Left cardiac atrium (tissue), 4 donors: ENCODE data around the gene RAB31. TPM values are rescaled to one million over a fixed set of nuclear protein-coding genes. Genes with fewer than 3 reads are reported as not detected.
A peak's percentile ranks its signal among the peaks of the same experiment; 100 is the strongest.
"Not testable (repeated sequence)": the region's sequence is repeated elsewhere in the genome, so short reads cannot be mapped to it uniquely, and the experiment has no call there.

ENCODE experiments used
- ATAC-seq, 2 donors: fragments of 200-7000 bp; cut with Tn5 transposase; one replicate each; pipeline ENCODE4 v1.9.1; 2020; ENCODE audit warnings: mild to moderate bottlenecking in 2 of 2, moderate library complexity in 2 of 2
- DNase-seq: peaks from one replicate; pipeline ENCODE4 v3.0.0-alpha.2; 2020
- intact Hi-C, 2 donors: fragments of 100-400 bp; cut with DNase I; formaldehyde crosslinking; loops; one replicate each; pipeline versions ENCODE4 v1.14.1 to v1.15.1; 2022 to 2023
- total RNA-seq, 2 donors: library from RNA; stranded (reverse); fragmentation: NEBNext Ultra II Directional; extraction: Animal tissue kit (Norgen Biotek cat#: 25700); gene quantifications; one replicate each; pipeline ENCODE4 v1.2.1, GENCODE V29; 2021
- donor health status: DM: no; HTN: yes; CAD: no.
- donor health status: DM: no; HTN: yes; CAD: no; lungs with severe emphysema.
- donor health status: DM: yes; HTN: yes; CAD: no.
- donor health status: Dilated cardiomyopathy.

Gene RAB31
- total RNA-seq, 2 donors from 2014 or later, result 21.2 to 31.1 TPM

- ATAC-seq (no peak), DNase-seq (no peak)
- intact Hi-C loops, result loop anchor here in 1 of 2 donors (5.0 kb wide), 1 partner anchor 34 kb away; the partner anchor contains the start of gene VAPA
Measured at GRCh38 chr18:9878095-9878494, 170.0 kb downstream of the RAB31 start.

GRCh38 chr18:9878783-9879242, 170.7 kb downstream of the RAB31 start:
- intact Hi-C loops, result loop anchor here in 1 of 2 donors (5.0 kb wide), 1 partner anchor 33 kb away; the partner anchor contains the start of gene VAPA
- ATAC-seq (no peak), DNase-seq (no peak)

GRCh38 chr18:9884090-9884489, 176.0 kb downstream of the RAB31 start:
- intact Hi-C loops, result no loop called here
- ATAC-seq, result no peak
- no peak for DNase-seq

GRCh38 chr18:9884532-9885140, 176.5 kb downstream of the RAB31 start:
- no peak for ATAC-seq
- intact Hi-C loops, result no loop called here
- DNase-seq, result no peak

DNA sequence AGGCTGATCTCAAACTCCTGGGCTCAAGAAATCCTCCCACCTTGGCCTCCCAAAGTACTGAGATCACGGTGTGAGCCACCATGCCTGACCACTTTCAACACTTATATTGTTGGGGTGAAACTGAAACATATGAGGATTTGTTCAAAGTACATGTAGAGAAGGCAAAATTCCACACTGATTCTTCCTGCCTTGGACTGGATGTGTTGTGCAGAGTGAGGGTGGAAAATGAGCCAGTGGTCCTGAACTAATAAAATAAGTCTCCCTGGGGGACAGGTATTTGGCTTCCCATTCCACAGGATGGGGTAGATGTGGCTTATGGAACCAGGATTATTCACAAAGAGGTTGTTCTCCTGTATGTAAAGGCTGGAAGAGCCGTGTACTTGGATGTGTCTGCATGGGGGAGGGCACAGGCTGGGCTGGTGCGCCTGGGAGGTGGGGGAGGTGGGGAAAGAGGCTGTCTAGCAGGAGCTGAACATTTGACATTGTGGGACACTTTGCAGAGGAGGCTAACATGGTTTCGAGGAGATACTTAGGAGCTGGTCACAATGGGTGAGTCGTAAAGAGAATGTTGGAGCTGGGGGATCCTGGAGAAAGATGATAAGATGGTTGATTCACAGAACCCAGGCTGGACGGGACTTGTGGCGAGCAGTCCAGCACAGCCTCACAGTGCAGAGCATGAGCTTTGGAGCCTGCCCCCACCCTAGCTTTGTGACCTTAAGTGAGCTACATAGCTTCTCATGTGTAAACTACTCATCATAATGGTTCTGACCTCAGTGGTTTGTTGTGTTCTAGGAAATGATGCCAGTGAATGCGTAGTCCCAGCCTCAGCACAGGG, 177.3 kb downstream of the RAB31 start, which contains the start of gene TXNDC2:
Gene TXNDC2 (plus strand): TSS at position 804 of the 835 bp plus-strand sequence. CDS start 708 bp downstream, outside the sequence.
- ATAC-seq (no peak), DNase-seq (no peak)
- intact Hi-C loops, result no loop called here

GRCh38 chr18:9886005-9886348, 177.9 kb downstream of the RAB31 start:
- DNase-seq (no peak), ATAC-seq (no peak)
- intact Hi-C loops, result no loop called here

DNA sequence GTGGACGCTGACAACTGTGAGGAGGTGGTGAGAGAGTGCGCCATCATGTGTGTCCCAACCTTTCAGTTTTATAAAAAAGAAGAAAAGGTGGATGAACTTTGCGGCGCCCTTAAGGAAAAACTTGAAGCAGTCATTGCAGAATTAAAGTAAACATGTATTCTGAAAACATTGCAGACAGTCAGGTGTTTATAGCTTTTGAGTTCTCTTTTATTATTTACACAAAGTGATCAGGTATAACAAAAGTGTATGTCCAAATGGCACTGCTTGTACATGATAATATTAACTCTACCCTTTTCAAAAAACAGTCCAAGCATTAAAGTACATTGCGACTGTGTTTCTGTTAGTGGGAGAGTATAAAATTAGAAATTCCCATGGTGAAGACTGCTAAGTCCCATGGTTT, 179.9 kb downstream of the RAB31 start:
- ATAC-seq, result no peak

DNA sequence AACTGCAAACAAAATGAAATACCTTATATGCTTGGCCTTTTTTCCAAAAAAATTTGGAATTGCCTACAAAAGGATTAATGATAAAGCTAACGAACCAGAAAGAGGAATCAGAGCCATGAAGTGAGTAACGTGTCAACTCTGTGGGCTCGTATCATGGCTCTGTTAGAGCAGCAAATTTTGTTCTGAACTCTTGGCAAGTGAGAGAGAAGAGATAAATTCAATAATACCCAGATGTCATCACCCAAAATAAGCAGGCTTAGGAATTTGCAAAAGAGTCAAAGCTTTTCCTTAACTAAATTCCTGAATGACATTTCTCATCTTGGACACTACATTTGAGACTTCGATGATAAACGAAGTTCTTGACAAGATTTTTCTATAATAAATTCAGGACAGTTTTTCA, 182.1 kb downstream of the RAB31 start:
- no peak for DNase-seq
- ATAC-seq, result peak in 1 of 2 donors; percentile 68
- intact Hi-C loops, result no loop called here

More for the DNA sequence above, 179.9 kb downstream of the RAB31 start:
- no peak for DNase-seq
- intact Hi-C loops, result no loop called here

DNA sequence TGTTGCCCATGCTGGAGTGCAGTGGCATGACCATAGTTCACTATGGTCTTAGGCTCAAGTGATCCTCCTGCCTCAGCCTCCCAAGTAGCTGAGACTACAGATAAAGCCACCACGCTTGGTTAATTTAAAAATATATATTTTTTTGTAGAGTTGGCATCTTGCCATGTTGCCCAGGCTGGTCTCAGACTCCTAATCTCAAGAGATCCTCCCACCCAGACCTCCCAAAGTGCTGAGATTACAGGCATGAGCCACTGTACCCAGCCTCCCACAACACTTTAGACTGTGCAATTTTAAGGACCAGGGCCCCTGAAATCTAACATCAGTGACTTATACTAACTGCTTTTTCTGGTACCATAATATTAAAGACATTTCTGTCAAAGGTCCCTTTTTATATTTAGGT, 182.9 kb downstream of the RAB31 start:
- no peak for DNase-seq
- intact Hi-C loops, result no loop called here
- no peak for ATAC-seq

DNA sequence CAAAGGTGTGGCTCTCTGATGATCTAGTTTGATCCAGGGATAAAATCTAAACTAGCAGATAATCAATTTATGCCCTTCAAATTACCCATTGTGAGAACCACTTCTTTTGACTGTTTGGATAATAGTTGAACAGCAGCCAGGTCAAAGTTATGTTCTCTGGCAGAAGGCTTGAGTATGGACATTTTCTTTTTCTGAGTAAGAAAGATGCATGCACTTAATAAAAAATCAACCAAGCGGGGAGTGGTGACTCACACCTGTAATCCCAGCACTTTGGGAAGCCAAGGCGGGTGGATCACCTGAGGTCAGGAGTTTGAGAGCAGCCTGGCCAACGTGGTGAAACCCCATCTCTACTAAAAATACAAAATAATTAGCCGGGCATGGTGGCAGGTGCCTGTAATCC, 183.4 kb downstream of the RAB31 start:
- ATAC-seq, DNase-seq, intact Hi-C loops: not testable (repeated sequence)

DNA sequence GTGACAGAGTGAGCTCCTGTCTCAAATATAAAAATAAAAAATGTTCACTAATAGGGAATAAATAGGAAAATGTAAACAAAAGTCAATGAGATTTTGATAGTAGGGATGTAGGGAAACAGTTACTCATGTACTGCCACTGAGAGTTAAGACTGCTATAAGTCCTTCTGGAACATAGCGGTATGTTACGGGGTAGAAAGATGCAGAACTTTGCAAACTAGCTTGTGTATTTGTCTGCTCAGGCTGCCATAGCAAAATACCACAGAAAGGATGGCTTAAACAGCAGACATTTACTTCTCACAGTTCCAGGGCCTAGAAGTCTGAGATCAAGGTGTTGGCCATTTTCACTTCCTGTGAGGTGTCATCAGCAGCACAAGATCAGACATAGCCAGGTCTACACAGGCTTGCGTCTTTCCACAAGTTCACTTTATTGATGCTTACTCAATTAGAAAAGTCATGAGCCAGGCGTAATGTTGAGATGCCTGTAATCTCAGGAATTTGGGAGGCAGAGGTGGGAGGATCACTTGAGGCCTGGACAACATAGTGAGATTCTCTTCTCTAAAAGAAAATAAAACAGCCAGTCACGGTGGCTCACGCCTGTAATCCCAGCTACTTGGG, 186.5 kb downstream of the RAB31 start:
- ATAC-seq, result no peak
- DNase-seq, result no peak
- intact Hi-C loops, result no loop called here

DNA sequence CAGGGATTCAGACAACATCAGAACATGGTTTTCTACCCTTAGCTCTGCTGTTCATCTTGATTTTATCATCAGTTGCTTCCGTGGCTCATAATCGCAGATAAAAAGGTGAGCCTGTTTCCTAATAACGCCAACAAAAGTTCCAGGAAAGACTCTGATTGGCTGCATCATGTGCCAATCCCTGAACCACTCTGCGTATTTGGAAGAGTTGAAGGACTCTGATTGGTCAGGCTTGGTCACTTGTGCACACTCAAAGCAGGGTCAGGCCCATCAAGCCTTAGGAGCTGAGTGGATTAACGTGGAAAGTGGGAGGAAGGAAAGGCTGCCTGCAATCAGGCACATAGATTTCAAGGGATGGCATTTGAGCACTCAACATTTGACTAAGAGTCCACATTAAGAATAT, 189.0 kb downstream of the RAB31 start:
- ATAC-seq, result no peak
- intact Hi-C loops, result no loop called here
- no peak for DNase-seq

DNA sequence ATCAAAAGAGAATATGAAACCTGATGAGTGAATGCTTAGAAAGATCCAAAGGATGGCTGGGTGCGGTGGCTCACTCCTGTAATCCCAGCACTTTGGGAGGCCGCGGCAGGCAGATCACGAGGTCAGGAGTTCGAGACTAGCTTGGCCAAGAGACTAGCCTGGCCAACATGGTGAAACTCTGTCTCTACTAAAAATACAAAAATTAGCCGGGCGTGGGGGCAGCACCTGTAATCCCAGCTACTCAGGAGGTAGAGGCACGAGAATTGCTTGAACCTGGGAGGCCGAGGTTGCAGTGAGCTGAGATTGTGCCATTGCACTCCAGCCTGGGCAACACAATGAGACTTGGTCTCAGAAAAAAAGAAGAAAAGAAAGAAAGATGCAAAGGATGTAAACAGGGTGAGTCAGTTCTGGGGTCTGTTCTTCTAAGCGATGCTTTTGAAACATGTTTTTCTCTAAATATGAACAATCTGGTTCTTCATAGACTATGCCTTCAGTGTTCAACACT, 189.7 kb downstream of the RAB31 start:
- intact Hi-C loops, ATAC-seq, DNase-seq: not testable (repeated sequence)

DNA sequence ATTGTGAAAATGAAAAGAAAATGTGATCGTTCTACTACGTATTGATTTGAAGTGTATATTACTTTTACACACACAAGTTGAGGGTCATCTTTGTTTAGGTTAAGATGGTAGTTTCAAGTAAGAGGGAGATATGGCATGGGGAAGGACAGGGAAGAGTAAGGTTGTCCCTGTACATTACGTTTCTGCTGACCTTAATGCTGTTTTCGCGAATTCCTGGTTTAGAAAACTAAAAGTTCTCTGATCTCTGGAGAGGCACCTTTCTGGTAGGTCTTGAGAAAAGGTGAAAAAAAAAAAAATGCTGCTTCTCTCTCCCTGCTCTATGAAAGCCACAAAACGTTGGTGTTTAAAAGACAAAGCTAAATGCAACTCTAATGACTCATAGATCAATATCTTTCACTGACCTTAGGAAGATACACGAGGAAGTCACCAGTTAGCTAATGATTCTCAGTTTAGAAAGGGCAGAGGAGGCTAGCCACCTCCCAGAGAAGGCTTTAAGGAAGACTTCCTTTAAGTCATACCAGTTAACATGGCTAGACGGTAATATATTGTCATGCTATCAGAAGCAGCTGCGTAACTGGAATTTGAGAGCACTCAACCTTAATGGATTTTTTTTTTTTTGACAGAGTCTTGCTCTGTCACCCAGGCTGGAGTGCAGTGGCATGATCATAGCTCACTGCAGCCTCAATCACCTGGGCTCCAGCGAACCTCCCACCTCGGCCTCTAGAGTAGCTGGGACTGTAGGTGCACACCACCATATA, 190.9 kb downstream of the RAB31 start:
- ATAC-seq, result no peak
- no peak for DNase-seq
- intact Hi-C loops, result no loop called here

DNA sequence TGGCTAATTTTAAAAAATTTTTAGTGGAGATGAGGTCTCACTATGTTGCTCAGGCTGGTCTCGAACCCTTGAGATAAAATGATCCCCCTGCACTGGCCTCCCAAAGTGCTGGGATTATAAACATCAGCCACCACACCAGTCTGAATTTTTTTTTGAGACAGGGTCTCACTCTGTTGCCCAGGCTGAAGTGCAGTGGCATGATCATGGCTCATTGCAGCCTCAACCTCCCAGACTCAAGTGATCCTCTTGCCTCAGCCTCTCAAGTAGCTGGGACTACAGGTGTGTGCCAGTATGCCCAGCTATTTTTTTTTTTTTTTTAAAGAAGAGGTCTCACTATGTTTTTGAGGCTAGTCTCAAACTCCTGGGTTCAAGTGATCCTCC, 191.4 kb downstream of the RAB31 start:
- DNase-seq, intact Hi-C loops, ATAC-seq: not testable (repeated sequence)

DNA sequence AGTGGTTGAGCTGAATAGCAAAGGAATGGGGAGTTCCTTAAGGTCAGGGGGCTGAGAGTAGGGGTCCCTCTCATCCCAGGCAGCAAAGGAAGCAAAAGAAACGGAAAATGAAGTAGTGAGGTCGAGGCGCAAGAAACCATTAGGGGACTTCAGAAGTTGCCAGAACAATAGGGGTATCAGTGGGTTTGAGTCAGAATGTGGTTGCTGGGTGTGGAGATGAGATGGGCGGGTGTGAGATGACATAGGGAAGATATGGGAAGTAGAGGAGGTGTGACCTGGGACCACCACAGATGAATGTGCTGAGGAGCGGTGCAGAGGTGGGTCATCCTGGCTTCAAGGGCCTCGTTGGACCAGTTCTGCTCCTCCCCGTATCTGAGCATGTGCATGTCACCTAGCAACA, 192.6 kb downstream of the RAB31 start:
- intact Hi-C loops, result no loop called here
- ATAC-seq, result no peak
- DNase-seq, result no peak

- intact Hi-C loops, result no loop called here
- DNase-seq, result peak; percentile 40
- ATAC-seq, result peak; percentile 34 to 59
Measured at GRCh38 chr18:9901377-9901776, 193.3 kb downstream of the RAB31 start.

GRCh38 chr18:9902264-9902663, 194.2 kb downstream of the RAB31 start:
- intact Hi-C loops, DNase-seq, ATAC-seq: not testable (repeated sequence)

DNA sequence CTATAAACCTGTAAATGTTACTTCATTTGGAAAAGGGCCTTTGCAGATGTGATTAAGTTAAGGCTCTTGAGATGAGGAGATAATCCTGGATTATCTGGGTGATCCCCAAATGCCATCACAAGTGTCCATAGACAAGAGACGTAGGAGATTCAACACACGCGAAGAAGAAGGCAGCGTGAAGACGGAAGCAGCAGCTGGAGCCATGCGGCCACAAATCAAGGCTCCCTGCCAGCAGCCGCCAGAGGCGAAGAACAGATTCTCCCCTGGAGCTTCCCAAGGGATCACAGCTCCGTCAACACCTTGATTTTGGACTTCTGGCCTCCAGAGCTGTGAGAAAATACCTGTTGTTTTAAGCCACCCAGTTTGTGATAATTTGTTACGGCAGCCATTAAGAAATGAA, 194.7 kb downstream of the RAB31 start:
- ATAC-seq (peak in 1 of 2 donors; percentile 17), DNase-seq (peak; percentile 33)
- intact Hi-C loops, result no loop called here
